Measurements from ENCODE around the gene ADAMTSL3. TPM values are rescaled to one million over a fixed set of nuclear protein-coding genes. Genes with fewer than 3 reads are reported as not detected.
A peak's percentile ranks its signal among the peaks of the same experiment; 100 is the strongest.

ADAMTSL3 gene
- total and polyA plus RNA-seq, 11 donors, result 1.3 to 13.2 (median 7.3) TPM

- Histone ChIP-seq H3K4me1 (peaks cover 0 to 53% (median 5%) of the 10 kb centered on the region in 12 donors), H3K36me3 (no peaks in the 10 kb centered on the region), H3K27ac (peak overlapping the region in 7 of 12 donors; percentile 6 to 74 (median 32)), H3K9me3 (no peaks in the 10 kb centered on the region), H3K27me3 (no peaks in the 10 kb centered on the region), H3K4me3 (no peak overlapping the region)
- 45 to 67% (median 53%) methylated on average over 9 of the region's 9 CpGs for WGBS, 4 donors
- intact Hi-C loops (cut with DNase I), result no loop called here
- DNase-seq, result no peak
- TF ChIP-seq POLR2A (IDR thresholded peaks at IDR 0.05) (no peak), CTCF (IDR thresholded peaks at IDR 0.05) (no peak)
- ATAC-seq, result peak in 3 of 4 donors; percentile 28 to 59 (median 32)
Observed at GRCh38 chr15:83694015-83694414, 40.1 kb downstream of the ADAMTSL3 start.

- Histone ChIP-seq H3K27me3 (no peaks in the 10 kb centered on the region), H3K4me1 (peaks cover 0 to 53% (median 5%) of the 10 kb centered on the region in 12 donors), H3K4me3 (no peak overlapping the region), H3K9me3 (no peaks in the 10 kb centered on the region), H3K27ac (peak overlapping the region in 6 of 12 donors; percentile 6 to 74 (median 32)), H3K36me3 (no peaks in the 10 kb centered on the region)
- DNase-seq (no peak), ATAC-seq (peak in 1 of 4 donors; percentile 18)
- intact Hi-C loops (cut with DNase I), result no loop called here
- 65 to 75% (median 70%) methylated on average over 5 of the region's 5 CpGs for WGBS, 4 donors
- no peak for TF ChIP-seq POLR2A (IDR thresholded peaks at IDR 0.05)
- no peak for TF ChIP-seq CTCF (IDR thresholded peaks at IDR 0.05)
Observed at GRCh38 chr15:83694536-83694935, 40.6 kb downstream of the ADAMTSL3 start.

- H3K9me3 ChIP-seq, result no peaks in the 10 kb centered on the region
- TF ChIP-seq CTCF (IDR thresholded peaks at IDR 0.05), result no peak
- TF ChIP-seq POLR2A (IDR thresholded peaks at IDR 0.05), result no peak
- ATAC-seq (no peak), DNase-seq (no peak)
- H3K36me3 ChIP-seq, result no peaks in the 10 kb centered on the region
- no peak overlapping the region for H3K4me3 ChIP-seq
- whole genome bisulfite sequencing, 4 donors, result 33 to 50% (median 45%) methylated on average over 3 of the region's 3 CpGs
- H3K27ac ChIP-seq, result peak overlapping the region in 1 of 12 donors; percentile 74
- H3K4me1 ChIP-seq, result peaks cover 0 to 53% (median 5%) of the 10 kb centered on the region in 12 donors
- intact Hi-C loops (cut with DNase I), result loop anchor here in 2 of 10 donors (5.0 kb wide), 1 partner anchor 38 kb away; no protein-coding TSS in a partner anchor
- H3K27me3 ChIP-seq, result no peaks in the 10 kb centered on the region
Observed at GRCh38 chr15:83695246-83695645, 41.3 kb downstream of the ADAMTSL3 start.

GRCh38 chr15:83695901-83696425 lies 42.0 kb downstream of the ADAMTSL3 start:
- Histone ChIP-seq H3K4me3 (no peak overlapping the region), H3K36me3 (no peaks in the 10 kb centered on the region), H3K27me3 (no peaks in the 10 kb centered on the region), H3K4me1 (peaks cover 0 to 53% (median 5%) of the 10 kb centered on the region in 12 donors), H3K27ac (peak overlapping the region in 1 of 12 donors; percentile 74), H3K9me3 (no peaks in the 10 kb centered on the region)
- TF ChIP-seq CTCF (IDR thresholded peaks at IDR 0.05) (no peak), POLR2A (IDR thresholded peaks at IDR 0.05) (no peak)
- DNase-seq, result peak in 1 of 5 donors; percentile 39
- intact Hi-C loops (cut with DNase I), result loop anchor here in 2 of 10 donors (5.0 kb wide), 1 partner anchor 39 kb away; no protein-coding TSS in a partner anchor
- no peak for ATAC-seq
- 73 to 81% (median 77%) methylated on average over 3 to 7 of the region's 7 CpGs for WGBS, 4 donors

All from heart left ventricle (tissue), 16 donors.